Hippocampal formation (tissue), 2 donors: ENCODE data around the gene MICALL2.
A peak's percentile ranks its signal among the peaks of the same experiment; 100 is the strongest.
"Not testable (repeated sequence)": the region's sequence is repeated elsewhere in the genome, so short reads cannot be mapped to it uniquely, and the experiment has no call there.

Experiments
- DNase-seq, 2 donors: peaks; one replicate each; lab custom pipeline; 2025; lab: John Stamatoyannopoulos, UW

Gene MICALL2

DNA sequence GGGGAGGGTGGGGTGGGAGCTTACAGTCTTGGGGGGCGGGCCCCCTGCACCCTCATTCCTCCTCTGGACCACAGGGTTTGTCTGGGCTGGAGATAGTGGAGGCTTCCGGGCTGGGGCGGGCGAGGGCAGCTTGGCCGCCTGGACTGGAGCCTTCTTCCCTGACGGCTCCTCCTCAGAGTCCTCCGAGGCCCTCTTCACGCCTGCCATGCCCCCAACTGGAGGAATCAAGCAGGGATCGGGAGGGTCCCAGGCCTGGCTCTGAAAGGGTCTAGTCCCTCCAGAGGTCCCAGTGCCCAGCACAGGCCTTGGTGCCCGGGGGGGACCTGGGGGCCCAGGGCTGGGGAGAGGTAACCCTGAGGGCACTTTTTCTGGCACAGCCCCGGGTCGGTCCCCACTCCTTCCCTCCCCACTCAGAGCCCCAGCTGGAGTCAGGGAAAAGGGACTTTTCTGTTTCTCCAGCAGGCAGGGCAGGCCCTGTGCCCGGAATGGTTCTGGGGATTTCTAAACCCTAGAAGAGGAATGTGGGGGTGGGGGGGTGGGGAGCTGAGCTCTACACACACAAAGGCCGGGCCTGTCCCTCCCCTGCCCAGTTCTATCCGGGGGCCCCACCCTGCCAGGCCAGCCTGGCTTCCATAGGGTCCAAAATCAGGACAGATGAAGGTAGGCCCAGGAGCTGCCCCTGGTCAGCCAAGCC lies 11.6 kb downstream of the MICALL2 start:
- peak; percentile 70 to 77 for DNase-seq

DNA sequence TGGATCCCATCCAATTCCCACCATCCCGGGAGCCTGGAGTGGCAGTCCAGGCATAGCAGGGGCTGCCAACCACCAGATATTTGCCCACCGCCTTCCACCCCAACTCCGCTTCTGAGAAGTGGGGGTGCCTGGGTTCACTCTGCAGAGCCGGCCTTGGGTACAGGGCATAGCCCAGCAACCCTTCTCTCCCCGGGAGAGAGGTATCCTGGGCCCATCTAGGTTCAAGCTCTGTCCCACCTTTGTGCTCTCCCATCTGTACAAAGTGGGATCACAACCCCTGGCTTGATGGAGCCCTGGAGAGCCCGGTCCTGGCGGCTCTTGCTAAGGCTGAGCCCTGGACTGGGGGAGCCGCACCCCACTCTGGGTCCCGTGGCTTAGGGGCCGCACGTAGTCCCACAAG lies 12.2 kb downstream of the MICALL2 start:
- no peak for DNase-seq

DNA sequence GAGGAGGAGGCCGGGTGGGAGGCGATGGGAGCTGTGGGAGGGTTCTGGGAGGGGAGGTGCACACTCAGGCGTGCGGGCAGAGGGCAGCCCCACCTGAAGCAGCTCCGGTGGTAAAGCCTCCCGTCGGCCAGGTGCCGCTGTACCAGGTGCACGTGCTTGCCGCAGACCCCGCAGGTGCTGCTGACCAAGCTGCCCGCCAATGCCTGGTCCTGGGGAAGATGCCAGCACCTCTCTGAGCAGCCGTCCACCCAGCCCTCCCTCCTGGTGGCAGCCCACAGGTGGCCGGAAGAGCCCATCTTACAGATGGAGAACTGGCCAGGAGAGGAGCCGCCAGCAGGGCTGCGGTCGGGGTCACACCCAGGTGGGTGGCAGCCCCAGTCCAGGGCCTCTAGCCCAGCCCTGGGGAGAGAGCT lies 12.6 kb downstream of the MICALL2 start:
- no peak for DNase-seq

DNA sequence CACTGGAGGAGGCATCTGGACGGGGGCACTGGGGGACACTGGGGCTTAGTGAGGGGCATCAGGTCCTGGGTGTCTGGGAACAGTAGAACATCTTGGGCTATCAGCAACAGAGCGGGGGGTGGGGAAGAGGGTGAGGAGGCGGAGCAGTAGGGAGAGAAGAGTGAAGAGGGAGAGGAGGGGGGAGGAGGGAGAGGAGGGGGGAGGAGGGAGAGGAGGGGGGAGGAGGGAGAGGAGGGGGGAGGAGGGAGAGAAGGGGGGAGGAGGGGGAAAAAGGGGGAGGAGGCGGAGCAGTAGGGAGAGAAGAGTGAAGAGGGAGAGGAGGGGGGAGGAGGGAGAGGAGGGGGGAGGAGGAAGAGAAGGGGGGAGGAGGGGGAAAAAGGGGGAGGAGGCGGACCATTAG lies 13.2 kb downstream of the MICALL2 start:
- DNase-seq, result peak; percentile 73 to 91

DNA sequence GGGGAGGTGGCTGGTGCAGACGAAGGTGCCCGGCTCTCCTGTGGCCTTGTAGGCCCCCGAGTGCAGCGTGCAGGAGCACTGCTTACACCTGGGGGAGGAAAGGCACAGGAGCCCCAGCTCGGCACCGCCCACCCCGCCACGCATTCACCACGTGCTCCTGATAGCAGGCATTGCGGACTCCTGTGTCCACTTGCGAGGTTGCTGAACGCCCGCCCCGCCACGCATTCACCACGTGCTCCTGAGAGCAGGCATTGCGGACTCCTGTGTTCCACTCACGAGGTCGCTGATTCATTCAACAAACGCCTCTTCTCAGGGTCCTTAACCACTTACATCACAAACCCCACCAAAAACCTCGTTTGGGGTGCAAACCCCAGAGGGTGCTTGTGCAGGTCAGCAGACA lies 13.9 kb downstream of the MICALL2 start:
- no peak for DNase-seq

DNA sequence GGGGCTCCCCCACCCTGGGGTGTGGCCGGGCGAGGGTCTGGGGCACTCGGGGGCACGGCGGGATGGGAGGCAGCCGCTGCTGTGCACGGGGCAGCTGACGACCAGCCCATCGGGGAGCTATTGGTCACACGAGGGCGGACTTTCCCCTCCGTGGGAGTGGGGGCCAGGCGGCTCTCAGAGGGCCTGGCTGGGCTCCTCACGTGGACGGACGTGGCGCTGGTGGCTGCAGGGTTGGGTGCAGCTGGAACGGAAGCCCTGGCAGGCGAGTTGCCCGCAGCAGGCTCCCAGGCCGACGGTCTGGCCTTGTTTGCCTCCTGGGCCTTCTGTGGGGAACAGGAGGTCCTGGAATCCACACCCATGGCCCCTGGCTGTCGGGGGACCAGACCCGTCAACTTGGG lies 14.3 kb downstream of the MICALL2 start:
- no peak for DNase-seq

DNA sequence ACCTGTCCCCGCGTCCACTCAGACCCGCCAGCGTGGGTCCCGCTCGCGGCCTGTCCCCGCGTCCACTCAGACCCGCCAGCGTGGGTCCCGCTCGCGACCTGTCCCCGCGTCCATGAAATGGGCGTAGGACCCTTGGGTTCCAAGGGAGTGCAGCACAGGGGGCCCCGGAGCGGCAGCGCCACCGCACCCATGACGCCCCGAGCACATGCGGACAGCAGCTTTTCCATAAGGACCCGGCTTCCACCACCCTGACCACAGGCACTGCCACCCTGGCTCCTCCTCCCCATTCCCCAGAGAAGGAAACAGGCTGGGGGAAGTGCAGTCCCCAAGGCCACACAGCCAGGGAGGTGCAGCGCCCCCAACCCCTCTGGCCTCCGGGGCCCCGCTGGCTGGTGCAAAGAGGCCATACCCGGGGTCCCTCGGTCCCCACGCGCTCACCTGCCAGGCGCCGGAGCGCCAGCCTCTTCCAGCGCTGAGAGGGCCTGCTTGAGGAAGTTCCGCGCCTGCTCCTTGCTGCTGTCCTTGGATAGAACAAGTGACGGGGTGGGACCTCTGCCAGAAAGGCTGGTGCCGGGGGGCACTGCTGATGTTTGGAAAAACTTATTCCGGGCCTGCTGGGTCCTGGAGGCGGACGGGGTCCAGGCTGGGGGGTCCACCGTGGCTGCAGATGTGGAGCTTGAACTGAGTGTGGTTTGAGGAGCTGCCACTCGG lies 14.9 kb downstream of the MICALL2 start:
- DNase-seq, result no peak

DNA sequence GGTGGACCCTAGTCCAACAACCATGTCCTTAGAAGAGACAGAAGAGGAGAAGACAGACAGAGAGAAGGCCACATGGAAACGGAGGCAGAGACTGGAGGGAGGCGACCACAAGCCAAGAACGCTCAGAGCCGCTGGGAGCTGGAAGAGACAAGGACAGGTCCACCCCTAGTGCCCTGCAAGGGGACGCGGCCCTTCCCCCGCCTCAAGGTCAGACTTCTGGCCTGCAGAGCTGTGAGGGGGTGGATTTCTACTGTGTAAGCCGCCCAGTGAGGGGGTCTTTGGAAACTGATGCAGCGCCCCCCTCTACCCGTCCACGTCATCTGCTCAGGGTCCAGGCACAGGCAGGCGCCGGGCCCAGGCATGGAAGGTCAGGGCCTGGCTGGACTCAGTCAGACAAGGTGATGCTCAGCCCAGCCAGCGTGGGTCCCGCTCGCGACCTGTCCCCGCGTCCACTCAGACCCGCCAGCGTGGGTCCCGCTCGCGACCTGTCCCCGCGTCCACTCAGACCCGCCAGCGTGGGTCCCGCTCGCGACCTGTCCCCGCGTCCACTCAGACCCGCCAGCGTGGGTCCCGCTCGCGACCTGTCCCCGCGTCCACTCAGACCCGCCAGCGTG lies 15.6 kb downstream of the MICALL2 start:
- not testable (repeated sequence) for DNase-seq

DNA sequence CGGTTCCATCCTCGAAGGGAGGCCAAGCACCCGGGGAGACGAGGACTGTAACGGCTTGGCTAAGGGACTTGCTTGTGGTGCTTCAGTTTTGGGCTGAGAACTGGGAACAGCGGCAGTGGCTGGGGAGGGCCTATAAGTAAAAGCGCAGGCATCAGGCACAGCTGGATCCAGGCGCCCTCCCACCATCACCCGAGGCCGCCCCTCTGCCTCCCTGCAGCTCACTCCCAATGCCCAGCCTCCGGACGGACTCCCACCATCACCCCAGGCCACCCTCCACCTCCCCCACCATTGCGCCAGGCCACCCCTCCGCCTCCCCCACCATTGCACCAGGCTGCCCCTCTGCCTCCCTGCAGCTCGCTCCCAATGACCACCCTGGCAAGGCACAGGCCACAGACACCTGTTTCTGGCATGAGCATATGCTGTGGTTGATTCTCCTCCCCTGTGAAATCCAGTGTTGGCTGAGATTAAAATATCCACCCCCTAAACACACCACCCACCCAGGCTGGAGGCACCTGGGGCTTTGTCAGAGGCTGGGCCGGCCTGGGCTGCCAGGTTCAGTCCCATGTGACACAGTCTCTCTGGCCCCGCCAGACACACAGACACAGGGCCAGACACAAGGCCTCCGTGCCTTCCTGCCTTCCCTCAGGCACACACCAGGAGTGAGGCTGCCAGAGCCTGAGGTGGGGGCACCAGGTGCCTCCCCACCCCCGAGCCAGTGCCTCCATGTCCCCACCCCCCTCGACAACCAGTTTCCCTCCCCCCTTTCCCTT lies 16.7 kb downstream of the MICALL2 start:
- no peak for DNase-seq

DNA sequence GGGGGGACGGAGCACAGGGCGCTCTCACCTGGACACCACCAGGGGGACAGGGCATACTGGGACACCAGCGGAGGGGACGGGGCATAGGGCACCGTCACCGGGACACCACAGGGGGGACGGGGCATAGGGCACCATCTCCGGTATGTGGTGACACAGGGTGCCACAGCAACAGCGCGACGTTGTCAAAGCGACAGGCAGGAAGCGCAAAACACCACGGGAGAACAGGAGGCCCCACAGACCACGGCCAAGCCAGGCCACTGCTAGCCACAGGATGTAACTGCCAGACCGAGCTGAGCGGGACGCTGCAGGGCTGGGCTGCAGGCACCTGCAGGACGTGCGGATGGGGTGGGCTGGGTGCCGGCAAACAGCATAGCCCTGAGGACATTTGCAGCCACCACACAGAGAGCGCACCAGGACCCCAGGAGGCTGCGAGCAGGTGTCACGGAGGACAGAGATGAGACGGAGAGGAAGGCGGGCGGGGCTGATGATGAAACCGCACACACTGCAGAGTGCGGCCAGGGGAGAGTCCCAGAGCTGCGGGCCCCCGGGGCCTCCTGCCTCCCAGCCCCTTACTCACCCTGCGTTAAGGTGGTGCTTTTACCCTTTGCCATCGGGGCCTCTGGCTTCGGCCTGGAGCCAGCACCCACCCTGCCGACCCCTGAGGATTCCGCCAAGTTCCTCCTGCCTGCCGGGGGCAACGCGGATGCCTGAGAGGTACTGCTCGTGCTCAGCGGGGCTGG lies 17.5 kb downstream of the MICALL2 start:
- no peak for DNase-seq

DNA sequence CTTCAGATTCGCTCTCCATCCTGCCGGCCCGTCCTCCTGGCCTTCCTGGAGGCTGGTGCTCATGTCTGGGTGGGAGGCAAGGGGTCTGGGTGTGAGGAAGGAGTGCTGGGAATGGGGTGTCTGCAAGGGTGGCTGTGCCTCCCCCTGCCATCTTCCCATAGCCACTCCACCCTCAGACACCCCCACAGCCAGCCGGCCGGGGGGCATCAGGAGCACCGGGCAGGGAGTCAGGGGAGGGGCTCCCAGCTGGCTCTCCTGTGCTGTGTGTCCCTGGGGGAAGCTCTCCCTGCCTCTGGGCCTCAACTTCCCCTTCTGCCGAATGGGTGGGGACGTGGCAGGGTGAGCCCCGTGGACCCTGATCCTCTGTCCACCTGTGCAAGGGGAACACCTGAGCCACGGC lies 18.6 kb downstream of the MICALL2 start:
- DNase-seq, result no peak

DNA sequence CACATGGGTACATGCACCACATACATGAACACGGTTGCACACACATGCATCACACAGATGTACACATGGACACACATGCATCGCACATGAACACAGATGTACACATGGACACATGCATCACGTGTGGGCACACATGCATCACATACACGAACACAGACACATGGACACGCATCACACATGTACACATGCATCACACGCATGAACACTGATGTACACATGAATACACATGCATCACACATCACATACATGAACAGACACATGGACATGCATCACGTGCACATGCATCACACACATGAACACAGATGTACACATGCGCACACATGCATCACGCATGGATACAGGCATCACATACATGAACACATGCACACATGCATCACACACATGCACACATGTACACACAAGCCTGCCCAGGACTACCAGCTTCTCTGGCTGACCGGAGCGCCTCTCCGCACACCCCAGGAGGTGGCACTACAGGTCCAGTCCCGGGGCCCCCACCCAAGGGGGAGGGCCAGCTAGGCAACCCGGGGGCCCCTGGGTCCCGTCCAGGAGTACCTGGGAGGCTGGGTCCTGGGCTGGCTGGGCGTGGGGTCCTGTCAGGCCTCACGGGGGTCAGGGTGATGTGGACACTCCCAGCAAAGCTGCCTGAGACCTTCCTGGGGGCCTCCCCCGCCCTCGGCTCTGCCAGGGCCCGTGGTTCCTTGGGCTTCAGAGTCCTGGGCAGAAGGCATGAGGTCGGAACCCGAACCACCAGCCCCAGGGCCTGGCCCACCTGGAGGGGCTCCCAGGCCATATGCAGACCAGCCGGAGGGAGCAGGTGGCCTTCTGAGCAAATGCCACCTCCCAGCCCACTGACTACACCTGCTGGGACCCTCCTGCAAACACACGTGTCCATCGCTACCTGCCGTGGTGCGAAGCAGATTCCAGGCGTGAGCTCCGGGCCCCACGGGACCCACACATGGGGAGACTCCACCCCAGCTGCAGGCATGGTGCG lies 19.6 kb downstream of the MICALL2 start:
- no peak for DNase-seq

DNA sequence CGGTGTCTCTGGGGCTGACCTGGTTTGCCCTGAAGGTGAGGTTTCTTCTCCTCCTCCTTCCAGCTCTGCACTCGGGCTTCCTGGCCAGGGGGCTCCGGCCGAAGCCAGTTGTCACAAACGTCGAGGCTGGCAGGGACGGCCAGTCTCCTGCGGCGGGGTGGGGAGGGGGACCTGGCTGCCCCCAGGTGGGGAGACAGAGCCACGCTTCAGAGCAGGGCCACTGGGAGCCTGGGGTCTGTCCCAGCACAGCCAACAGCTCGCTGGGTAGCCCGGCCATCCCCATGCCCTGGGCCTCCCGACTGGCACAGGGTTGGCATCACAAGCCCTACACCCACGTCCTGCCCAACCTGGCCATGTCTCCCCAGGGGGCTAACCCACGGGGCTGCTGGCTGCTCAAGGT lies 20.4 kb downstream of the MICALL2 start:
- no peak for DNase-seq

DNA sequence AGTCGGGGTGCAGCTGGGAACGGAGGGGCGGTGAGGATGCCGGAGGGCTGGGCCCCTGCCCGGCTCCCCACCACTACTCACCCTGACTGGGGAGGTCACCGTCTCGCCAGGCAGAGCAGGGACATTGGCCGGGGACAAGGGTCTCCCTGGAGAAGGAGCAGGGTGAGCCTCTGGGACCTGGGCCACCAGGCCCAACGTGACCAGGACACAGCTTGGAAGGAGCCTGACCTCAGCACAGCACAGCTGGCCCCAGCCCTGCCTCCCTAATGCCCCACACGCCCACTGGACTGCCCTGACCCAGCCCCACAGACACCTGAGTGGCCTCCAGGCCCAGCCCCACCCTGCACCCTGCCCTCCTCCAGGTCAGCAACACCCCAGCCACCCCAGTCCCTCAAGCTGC lies 21.1 kb downstream of the MICALL2 start:
- no peak for DNase-seq

DNA sequence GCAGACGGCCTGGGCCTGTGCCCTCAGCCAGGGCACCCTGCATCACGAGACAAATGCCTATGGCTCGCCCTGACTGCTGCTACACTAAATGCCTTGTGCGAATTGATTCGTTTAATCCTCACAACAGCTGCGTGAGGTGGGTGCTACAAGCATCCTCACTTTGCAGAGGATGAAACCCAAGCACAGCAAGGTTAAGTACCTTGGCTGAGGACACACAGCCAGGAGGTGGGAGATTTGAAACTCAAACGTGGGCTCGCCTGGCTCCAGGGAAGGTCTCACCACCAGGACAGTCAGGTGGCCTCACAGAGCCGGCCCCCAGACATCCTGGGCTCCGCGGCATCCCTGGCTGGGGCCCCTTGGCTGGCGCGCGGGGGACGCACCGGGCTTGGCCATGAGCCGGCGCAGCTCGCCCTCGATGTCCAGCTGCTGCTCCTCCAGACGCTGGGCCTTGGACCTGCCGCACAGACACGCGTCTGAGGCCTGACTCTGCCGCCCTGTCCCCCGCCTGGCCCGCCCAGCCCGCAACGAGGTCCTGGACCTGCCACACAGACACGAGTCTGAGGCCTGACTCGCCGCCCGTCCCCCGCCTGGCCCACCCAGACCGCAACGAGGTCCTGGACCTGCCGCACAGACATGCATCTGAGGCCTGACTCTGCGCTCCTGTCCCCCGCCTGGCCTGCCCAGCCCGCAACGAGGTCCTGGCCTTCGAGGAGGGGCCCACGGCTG lies 22.0 kb downstream of the MICALL2 start:
- DNase-seq, result no peak

DNA sequence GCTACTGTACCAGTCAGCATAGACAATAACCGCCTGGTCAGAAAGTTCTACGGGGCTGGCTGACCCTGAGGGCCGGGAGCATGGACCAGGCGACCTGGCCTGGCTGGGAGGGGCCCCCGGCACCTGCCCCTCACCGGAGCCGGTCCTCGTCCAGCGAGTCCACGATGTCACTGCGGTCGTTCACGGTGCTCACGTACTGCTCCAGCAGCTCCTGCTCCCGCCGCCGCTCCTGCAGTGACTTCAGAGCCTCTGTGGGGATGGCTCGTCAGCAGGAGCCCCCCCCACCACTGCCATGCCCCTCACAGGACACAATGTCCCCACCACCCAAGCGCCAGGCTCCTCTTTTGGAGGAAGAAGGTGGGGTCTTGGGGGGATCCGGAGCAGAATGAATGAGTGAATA lies 22.7 kb downstream of the MICALL2 start:
- DNase-seq, result no peak

DNA sequence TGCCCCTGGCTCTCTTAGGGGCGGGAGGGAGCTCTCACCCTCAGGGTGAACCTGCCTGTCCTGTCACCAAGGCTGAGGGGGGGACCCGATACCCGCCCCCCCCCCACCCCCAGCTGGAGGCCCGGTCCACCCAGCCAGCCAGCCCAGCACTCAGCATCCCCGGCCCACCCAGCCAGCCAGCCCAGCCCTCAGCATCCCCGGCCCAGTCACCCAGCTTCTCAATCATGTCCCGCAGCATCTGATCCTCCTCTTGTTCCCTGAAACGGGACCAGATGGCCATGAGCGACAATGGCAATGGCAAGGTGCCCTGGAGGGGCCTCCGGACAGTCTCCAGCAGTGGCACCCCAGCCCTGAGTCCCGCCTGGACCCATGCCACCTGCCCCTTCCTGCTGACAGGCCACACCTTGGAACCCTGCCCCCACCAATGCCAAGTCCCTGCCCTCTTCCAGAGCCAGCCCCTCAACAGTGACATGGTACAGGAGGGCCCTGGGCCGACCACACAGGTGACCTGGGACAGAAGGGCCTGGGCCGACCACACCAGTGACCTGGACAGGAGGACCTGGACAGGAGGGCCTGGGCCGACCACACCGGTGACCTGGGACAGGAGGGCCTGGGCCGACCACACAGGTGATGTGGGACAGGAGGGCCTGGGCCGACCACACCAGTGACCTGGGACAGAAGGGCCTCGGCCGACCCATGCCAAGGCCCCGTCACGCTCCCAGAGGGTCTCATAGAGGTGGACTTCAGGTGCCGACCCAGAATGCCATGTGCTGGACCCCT lies 24.2 kb downstream of the MICALL2 start:
- DNase-seq, result no peak

DNA sequence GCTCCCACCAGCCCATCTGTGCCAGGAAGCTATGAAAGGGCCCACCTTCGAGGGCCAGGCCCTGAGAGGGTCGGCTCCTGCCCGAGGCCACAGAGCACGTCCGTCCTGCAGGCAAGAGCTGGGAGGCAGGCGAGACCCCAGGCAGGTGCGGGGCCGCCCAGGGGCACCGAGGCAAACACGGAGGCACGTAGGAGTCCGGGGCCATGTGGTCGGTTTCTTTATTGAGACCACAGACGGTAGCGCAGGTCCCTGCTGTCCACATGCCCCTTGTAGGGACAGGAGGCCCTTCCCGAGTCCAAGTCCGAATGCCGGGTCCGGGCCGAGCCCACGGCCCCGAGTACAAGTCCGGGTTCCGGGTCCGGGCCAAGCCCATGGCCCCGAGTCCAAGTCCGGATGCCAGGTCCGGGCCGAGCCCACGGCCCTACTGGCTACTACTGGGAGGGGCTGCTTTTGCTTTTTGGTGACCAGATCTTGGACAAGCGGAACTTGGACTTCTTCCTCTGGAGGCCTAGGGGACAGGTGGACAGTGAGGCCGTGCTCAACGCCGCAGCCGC lies 25.0 kb downstream of the MICALL2 start:
- DNase-seq, result no peak
